OCI-LY1 (cell line): ENCODE data around the gene FAM117A.

Experiments used
- EZH2 ChIP-seq: fragments of 200-600 bp; sonication (generic), shearing (Covaris generic); IDR thresholded peaks from 2 replicates; pipeline ENCODE4 v1.8.0; 2017; ENCODE audit warnings: borderline replicate concordance, mixed run types, mild to moderate bottlenecking, antibody characterized with exemption, low read length, moderate library complexity, mixed read lengths
- TF ChIP-seq, protein P1 (sequence below): fragments of 200-600 bp; sonication (generic), shearing (Covaris generic); IDR thresholded peaks from 2 replicates; pipeline ENCODE4 v1.5.1; 2017; ENCODE audit warnings: mild to moderate bottlenecking, antibody characterized with exemption, low read length, moderate library complexity, mixed read lengths

DNA sequence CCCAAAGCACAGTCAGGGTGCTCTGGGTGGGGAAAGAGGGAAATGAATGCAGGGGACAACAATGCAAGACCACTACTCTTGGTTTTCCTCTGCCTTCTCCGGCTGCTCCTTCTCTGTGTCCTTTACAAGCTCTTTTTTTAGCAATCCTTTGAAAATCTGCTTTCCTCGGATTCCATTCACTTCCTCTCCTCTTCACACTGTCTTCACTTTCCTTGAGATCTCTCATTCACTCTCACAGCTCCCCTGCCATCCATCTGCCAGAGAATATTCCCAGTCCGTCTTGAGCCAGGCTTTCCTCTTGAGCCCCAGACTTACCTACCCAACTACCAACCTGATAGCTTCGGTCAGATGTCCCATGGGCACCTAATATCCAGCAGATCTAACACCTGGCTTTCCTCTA lies 75.1 kb downstream of the FAM117A start:
- TF ChIP-seq, protein P1, sequence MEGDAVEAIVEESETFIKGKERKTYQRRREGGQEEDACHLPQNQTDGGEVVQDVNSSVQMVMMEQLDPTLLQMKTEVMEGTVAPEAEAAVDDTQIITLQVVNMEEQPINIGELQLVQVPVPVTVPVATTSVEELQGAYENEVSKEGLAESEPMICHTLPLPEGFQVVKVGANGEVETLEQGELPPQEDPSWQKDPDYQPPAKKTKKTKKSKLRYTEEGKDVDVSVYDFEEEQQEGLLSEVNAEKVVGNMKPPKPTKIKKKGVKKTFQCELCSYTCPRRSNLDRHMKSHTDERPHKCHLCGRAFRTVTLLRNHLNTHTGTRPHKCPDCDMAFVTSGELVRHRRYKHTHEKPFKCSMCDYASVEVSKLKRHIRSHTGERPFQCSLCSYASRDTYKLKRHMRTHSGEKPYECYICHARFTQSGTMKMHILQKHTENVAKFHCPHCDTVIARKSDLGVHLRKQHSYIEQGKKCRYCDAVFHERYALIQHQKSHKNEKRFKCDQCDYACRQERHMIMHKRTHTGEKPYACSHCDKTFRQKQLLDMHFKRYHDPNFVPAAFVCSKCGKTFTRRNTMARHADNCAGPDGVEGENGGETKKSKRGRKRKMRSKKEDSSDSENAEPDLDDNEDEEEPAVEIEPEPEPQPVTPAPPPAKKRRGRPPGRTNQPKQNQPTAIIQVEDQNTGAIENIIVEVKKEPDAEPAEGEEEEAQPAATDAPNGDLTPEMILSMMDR: no peak
- TF ChIP-seq EZH2: no peak
